Hepatocyte (in vitro differentiated cells): ENCODE results near the gene LHX3.

Experiments used
- CTCF ChIP-seq: fragments of 200-600 bp; sonication (generic); IDR thresholded peaks from 2 replicates; pipeline ENCODE4 v1.5.1; 2016; ENCODE audit warnings: antibody characterized with exemption, mild to moderate bottlenecking; ENCODE audit not compliant: poor library complexity
- EZH2 ChIP-seq: fragments of 200-600 bp; sonication (generic); IDR thresholded peaks from 2 replicates; pipeline ENCODE4 v1.6.1; 2016; ENCODE audit warnings: antibody characterized with exemption, mild to moderate bottlenecking, borderline replicate concordance
- EZH2phosphoT487 ChIP-seq: fragments of 200-600 bp; sonication (generic); IDR thresholded peaks from one replicate; pipeline ENCODE4 v1.6.1; 2018; ENCODE audit warnings: antibody characterized with exemption, mild to moderate bottlenecking, low read depth, moderate library complexity; ENCODE audit not compliant: unreplicated experiment, severe bottlenecking

GRCh38 chr9:136211441-136212344 lies 6.8 kb upstream of the LHX3 start:
- TF ChIP-seq CTCF = no peak
- TF ChIP-seq EZH2 = no peak
- TF ChIP-seq EZH2phosphoT487 = no peak
